ENCODE results near the gene CIROP.

- TF ChIP-seq CTCF (IDR thresholded peaks at IDR 0.05; ENCODE audit: low read depth, low read length, poor library complexity, severe bottlenecking) (no peak), EZH2phosphoT487 (IDR thresholded peaks at IDR 0.05; ENCODE audit: borderline replicate concordance, low read length) (no peak)
These were observed 26.1 kb upstream of the CIROP start for GRCh38 chr14:23130871-23131270.
